RPMI8226 (cell line): ENCODE results near the gene CHST11.

Experiments
- DNase-seq: peaks from one replicate; pipeline ENCODE4 v3.0.0-alpha.2; 2015

CHST11 gene

DNA sequence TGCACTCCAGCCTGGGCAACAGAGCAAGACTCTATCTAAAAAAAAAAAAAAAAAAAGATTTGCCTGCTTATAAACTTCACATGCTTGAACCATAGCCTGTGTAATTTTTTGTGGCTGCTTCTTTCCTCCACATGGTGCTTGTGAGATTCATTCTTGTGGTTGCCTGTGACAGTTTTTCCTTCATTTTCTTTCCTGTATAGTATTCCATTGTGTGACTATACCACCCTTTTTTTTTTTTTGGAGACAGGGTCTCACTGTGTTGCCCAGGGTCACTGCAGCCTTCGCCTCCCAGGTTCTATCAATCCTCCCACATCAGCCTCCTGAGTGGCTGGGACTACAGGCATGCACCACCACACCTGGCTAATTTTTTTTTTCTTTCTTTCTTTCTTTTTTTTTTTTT lies 22.6 kb upstream of the CHST11 start:
- no peak for DNase-seq

DNA sequence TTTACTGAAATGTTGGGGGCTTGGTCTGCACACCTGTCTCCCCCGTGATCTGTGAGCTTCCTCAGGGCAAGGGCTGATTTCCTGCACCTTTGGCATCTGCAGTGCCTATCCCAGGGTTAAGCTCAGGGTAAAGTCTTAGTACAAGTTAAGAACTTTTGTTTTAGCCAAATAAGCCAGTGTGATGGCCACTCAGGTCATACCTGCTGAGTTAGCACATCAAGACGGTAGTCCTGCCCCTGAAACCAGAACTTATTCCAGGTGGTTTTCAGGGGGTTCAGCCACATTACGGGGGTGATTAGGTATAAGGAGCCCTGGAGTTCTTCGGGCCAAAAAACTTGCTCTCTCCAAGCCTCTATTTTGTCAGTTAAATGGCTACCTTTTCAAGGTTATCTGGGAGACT lies 21.6 kb upstream of the CHST11 start:
- no peak for DNase-seq

DNA sequence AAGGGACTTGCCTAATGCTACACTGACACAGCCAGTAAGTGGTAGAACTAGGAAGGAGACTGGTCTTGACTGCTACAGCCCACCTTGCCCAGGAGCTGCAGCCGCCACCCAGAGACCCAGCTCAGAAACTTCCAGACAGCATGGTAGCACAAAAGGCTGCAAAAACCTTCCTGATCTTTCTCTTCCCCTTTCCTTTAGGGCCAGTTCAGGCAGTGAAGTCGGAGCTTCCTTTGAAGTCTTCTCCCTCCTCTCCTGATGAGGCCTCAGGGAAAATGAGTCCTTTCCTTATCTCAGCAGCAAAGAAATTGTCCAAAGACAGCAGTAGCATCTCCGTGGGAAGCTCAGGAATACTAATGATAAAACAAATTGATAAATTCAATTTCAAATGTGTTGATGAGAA lies 21.0 kb upstream of the CHST11 start:
- no peak for DNase-seq

DNA sequence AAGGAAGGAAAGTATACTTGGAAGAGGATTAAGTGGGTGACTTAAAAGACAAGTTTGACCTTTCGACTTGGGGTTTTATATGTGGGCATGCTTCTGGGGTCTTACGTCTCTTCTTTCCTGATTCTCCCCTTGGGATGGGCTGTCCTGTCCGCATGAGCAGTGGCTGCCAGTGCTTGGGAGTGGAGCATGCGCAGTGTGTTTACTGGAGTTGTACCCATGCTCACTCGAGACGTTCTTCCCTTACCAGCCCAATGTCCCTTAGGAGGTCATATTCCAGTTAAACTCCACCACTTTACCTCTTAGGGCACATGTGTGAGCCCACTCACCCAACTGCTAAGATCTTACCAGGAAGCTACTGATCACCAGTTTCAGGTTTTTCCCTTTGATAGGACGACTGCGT lies 20.0 kb upstream of the CHST11 start:
- no peak for DNase-seq

DNA sequence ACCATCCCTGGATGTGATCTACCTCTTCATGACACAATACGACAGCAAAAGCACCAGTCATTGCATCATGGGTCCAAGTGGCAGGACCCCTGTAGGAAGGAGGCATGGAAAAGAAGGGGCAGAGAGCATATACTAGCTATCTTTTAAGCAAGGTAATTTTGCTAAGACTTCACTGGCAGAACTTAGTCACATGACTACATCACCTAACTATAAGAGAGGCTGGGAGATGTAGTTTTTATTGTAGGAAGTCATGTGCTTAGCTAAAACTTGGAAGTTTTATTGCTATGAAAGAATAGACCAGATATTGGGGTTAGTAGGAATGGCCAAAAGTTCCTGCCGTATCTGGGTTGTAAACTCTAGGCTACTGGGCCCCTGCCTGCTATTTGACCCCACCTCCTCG lies 18.6 kb upstream of the CHST11 start:
- DNase-seq, result no peak

DNA sequence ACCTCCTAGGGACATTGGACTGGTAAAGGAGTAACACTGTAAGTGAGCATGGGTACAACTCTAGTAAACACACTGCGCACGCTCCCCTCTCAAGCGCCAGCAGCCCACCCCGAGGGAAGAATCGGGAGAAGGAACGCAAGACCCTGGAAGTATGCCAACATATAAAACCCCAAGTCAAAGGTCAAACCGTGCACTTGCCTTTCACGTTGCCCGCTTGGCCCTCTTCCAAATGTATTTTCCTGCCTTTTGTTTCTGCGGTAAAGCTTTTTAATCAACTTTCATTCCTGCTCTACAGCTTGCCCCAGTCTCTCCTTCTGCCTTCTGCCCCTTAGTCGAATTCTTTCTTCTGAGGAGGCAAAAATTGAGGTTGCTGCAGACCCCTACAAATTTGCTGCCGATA lies 17.6 kb upstream of the CHST11 start:
- no peak for DNase-seq

DNA sequence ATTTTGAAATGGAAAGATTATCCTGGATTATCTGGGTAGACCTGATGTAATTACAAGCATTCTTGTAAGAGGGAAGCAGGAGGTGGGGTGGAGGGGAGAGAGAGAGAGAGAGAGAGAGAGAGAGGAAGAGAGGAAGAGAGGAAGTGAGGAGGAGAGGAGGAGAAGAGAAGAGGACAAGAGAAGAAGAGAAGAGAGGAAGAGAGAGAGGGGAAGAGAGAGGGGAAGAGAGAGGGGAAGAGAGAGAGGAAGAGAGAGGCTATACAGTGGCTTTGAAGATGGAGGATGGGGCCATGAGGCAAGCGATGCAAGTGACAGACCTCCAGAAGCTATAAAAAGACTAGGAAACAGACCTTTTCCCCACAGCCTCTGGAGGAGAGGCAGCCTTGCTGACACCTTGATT lies 13.7 kb upstream of the CHST11 start:
- no peak for DNase-seq

DNA sequence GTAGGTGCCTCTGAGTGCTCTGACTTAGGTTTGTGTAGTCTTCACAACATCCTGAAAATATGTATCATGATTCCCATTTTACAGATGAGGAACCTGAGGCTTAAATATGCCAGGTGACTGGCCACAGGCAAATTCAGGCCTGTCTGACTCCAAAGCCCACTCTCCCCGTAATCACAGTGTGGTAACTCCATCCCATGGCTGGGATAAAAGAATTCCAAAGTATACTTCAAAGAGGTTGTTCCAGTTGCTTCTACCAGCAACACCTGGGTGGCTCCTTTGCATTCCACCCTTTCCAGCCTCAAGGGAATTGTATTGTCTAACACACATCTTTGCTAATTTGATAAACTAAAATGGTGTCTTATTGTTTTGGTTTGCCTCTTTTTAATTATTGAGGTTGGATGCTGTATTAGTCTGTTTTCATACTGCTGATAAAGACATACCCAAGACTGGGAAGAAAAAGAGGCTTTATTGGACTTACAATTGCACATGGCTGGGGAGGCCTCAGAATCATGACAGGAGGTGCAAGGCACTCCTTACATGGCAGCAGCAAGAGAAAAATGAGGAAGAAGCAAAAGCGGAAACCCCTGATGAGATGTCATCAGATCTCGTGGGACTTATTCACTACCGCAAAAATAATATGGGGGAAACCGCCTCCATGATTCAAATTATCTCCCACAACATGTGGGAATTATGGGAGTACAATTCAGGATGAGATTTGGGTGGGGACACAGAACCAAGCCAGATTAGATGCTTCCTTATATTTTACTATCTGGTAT lies 9.9 kb upstream of the CHST11 start:
- no peak for DNase-seq

DNA sequence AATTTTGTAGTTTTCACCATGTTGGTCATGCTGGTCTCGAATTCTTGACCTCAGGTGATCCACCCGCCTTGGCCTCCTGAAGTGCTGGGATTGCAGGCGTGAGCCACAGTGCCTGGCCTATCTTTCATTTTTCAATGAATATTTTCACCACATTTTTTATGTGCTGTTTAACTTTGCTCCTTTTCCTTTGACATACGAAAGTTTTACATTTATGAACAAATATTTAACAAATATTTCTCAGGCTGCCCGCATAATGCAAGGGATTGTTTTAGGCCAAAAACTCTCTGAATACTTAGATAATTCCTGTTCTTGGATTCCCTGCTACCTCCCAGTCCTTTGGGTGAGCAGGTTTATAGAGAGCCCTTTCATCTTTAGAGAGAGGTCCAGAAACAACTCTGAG lies 8.7 kb upstream of the CHST11 start:
- DNase-seq, result no peak

DNA sequence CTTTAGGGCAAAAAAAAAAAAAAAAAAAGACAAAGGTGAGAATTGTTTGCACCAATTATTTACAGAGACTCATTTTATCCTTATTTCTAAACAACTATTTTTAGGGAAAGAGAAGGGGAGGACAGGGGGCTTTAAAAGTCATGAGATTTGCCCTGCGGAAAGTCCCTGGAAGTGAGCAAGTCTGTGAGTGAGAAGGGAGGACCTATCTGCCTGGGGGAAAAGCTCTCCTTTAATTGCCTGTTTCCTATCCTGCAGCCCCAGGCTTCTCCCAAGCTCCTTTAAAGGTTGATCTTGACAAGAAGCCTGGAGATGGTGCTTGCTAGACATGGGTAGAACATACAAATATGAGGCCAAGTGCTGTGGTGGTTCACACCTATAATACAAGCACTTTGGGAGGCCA lies 8.3 kb upstream of the CHST11 start:
- DNase-seq, result no peak

DNA sequence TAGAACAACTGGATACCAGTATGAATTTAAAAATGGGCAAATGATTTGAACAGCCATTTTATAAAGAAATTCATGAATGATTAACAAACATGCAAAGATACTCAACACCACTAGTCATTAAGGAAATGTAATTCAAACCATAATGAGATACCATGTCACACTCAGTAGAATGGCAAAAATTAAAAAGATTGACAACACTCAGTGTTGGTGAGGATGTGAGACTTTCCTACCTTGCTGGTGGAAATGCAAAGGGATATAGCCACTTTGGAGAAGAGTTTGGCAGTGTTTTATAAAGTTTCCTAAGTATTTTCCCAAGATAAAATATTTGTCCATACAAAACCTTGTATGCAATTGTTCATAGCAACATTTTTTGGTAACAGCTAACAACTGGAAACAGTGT lies 6.0 kb upstream of the CHST11 start:
- DNase-seq, result no peak

DNA sequence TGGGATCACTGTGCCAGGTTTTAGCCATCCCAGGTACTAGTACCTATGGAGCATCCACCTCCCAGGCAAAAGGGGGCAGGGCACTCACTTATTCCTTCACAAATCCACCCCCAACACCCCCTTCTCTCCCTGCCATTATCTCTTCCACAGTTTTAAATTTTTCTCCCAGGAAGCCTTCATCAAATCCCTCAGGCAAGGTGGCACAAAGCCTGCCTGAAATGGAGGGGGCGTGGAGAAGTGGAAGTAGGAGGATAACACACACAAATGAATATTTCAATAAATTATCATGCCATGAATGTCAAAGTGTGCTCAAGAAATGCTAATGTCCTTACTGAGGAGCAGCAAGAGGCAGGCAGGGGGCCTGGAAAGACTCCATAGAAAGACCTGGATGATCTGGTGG lies 4.7 kb upstream of the CHST11 start:
- DNase-seq, result no peak

DNA sequence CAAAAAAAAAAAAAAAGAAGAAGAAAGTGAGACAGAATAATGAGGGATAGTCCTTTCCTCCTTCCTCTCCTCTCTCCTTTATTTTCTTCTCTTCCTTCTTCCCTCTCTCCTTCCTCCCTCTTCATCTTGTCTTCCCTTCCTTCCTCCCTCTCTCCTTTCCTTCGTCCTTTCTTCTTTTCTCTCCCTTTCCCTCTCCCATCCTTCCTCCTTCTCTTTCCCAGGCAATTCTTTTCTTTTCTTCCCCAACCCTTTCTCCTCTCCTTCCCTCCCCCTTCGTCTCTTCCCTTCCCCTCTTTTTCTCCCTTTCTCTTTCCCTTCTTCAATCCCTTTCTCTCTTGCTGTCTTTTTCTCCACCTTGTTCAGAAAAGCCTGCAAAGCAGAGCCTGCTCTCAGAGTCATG lies 3.6 kb upstream of the CHST11 start:
- no peak for DNase-seq

DNA sequence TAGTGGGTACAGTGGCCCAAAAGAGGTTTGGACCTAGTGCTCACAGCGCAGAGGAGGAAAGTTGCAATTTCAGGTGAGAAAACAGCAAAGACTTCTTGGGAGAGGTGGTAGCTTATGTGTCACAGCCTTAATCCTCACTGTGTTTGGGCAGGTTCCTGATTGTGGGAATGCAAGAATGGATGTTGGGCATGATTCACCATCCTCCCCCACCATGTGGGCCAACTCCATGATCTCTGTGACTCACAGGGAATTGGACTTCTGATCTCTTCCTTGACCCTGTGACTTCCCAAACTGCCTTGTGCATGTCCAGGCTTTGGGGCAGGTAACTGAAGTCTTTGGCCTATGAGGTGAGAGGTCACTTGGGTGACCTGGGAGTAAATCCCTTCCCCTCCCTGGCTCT lies 1.8 kb upstream of the CHST11 start:
- DNase-seq, result no peak

DNA sequence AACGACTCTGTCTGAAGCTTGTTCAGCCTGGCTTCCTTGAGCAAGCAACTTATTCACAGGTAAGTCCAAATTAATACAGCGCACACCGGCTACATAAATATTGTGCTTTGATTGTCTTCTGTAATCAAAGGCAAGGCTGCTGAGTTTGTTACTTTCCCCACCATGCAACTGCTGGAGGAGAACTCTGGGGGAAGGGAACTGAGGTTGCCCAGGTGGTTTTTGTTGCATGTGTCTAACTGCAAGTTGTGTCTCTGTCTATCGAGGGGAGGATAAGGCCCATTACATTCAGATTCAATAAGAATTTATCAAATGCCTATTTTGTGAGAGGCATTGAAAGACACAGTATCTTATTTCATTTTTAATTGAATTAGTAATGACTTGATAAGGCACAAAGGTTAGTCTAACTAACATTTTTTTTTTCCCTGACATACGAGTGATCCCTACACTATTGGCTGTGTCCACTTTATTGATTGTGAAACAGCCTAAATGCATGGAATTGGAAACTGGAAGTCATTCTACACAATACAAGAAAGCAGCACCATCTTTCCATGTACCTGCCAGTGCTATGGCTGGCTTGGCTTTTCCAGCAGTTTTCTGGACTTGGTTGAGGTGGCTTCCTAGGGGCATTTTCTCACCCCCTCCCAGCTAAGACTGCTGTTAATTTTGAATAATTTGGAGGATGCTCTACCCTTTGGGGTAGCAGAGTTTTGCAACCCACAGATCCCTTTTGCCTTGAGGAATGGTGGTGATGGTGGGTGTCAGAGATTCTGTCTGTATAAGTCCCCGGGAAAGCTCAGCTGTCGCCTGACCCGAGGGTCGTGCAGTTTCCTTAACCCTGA lies 951 bp upstream of the CHST11 start:
- no peak for DNase-seq

DNA sequence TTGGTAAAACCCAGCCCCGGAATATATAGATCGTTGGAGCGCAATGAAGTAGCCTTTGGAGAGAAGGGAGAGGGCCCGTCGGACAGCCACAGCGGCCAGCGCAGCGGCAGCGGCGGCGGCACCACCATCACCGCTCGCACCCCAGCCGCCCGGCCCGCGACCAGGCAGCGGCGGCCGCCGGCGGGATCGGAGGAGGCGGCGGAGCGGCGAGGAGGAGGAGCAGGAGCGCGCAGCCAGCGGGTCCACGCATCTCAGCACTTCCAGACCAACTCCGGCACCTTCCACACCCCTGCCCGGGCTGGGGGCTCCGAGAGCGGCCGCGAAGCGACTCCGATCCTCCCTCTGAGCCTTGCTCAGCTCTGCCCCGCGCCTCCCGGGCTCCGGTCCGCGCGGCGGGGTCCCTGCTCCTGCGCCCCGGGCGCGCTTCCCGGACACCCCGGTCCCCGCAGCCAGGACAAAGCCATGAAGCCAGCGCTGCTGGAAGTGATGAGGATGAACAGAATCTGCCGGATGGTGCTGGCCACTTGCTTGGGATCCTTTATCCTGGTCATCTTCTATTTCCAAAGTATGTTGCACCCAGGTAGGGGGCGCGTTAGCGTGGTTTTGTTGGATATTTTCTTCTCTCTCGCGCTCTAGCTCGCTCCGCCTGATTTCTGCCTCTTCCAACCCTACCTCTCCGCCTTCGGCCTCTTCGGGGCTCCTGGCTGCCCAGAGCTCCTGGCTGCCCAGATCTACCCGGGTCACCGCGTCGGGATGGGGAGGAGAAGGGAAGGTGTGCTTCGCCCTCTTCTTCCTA lies 400 bp downstream of the CHST11 start:
- DNase-seq, result peak; percentile 72

DNA sequence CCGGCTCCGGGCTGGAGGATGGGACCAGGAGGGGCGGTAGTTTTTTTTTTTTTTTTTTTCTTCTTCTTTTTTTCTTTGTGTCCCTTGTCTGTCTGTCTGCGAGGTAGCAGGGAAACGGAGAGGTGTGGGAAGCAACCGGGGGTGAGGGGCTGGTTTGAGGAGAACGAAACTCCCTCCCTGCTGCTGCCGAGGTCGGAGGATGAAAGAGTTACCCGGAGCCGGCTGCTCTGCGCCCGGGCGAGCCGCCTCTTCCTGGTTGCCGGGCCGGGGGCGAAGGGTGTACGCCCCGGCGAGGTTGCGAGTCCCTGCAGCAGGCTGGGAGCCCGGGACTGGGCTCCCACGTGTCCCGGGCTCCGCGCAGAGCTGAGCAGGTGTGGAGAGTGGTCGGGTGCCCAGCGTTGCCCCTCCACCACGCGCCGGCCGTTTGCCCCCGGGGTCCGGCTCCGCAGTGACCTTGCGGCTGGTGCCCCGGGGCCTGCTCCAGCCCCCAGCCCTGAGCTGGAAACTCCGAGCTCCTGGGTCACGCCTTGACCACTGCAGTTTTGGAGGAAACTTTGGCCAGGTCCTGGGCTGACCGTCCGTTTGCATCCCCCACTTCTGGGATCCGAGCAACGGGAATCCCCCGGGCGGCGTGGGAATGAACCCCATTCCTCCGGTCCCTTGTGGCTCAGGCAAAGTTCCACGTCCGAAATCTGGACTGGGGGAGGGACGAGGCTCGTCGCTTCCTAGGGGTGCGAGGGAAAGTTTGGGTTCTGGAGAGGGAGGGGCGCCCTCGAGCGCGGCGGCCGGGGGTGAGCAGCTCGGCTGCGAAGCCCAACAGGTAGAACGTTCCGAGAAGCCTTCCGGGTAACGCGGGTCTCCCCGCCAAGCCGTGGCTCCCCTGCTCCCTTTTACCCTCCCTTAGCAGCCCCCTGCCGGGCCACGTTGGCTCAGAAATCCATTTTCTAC lies 1.3 kb downstream of the CHST11 start:
- peak; percentile 42 for DNase-seq

DNA sequence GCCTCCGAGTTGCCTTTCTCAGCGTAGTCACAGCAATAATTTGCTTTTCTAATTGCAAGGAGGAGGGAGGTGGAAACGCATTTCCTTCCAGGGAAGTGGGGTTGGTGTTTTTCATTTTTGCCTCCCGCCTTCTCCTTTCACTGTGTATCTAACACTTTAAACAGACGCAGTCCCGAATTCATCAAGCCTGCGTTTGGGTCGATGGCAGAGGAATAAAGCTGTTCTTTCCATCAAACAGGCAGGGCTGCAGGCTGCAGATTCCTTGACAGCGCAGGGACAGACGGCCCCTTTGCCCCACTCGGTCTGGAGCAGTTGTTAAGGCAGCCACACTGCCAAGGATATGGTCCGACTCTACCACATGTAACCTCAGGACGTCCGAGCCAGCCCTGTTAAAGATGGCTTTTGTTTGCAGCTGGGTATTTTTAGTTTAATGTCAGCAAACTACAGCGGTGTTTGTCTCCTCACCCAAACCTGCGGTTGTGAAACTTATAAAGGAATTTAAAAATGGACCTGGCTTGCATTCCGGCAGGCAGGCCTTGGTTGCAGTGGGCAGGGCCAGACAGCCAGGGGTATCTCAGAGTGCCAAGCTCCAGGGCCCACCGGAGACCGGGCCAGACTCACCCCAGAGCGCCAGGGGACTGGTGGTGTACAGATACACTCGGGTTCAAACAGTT lies 2.1 kb downstream of the CHST11 start:
- peak; percentile 66 for DNase-seq

DNA sequence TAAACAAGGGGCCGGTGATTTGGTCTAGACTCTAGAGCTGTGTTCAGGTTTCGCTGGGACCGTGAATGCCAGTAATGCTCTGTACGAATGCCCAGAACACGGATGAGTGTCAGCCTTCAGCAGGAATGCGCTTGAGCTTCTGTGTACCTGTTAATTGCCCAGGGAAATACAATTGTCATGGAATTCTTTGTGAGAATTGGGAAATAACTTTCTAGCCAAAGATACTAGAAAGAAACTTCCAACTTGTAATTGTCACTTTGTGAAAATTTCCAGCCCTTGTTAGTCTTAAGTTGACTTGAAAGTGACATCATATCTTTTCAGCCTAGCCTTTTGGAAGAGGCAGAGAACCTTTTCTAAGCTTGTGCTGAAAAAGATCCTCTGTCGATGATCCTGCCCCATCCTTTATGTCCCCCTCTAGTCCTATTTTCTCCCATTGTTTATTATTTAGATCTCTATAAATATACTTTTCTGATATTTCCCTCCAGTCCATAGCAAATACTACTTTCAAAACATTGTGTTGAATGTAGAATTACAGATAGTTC lies 2.7 kb downstream of the CHST11 start:
- no peak for DNase-seq

DNA sequence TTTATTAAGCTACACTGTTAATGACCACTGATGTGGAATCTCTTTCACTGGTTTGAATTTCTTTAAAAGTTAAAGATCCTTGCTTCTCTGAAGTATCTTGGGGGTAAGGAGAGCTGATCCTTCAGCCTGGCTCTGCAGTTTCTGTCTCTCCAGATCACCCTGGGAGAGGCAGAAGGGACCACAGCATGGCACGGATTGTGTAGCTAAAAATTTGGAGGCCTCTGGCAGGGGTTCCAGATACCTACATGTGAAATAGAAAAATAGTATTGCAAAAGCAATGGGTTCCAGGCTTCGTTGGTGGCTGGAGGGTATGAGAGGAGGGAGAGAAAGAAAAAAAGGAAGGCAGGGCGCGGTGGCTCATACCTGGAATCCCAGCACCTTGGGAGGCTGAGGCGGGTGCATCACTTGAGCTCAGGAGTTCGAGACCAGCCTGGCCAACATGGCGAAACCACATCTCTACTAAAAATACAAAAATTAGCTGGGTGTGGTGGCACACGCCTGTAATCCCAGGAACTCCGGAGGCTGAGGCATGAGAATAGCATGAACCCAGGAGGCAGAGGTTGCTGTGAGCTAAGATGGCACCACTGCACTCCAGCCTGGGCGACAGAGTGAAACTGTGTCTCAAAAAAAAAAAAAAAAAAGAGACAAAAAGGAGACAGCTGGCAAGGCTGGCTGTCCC lies 3.4 kb downstream of the CHST11 start:
- no peak for DNase-seq
